Measurements from ENCODE around the gene SHISA8. TPM values are rescaled to one million over a fixed set of nuclear protein-coding genes. Genes with fewer than 3 reads are reported as not detected.

SHISA8 gene
- total RNA-seq, 1 donor, result not detected

DNA sequence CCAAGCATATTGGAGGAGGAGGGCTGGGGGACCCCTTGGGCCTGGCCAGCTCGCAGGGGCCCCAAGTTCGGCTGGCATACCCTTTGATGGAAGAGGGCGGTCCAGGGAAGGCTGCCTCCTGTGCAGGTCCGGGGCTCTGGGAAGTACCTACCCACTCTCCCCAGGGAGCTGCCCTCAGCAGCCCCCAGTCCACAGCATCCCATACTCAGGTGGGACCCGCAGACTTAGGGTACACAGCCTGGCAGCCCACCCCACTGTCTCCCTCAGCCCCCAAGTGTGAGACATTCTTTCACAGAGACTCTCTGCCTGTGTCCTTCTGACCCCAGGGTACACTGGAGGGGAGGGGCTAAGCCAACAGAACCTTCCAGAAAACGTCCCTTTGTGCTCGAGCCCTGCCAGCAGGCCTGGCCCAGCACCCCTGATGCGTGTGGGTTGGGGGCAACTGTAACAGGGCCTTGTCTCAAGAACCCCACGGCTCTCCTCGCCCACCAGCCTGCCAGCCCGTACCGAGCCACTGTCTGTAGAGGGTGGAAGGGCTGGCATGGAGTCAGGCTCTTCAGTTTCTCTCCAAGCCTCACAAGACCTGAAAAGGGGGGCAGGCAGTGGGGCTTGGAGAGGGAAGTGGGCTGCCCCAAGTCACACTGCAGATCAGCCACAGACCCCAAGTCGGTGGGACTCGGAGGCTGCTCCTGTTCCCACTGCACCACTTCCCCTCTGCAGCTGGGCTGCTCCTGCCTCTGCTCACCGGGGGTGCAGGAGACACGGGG lies 18.7 kb upstream of the SHISA8 start:
- DNase-seq (ENCODE audit: low read depth), result no peak

GRCh38 chr22:41932353-41932752 lies 17.5 kb upstream of the SHISA8 start:
- no peak overlapping the region for H3K4me3 ChIP-seq (ENCODE audit: low read depth, low read length)
- no peak for TF ChIP-seq CTCF (IDR thresholded peaks at IDR 0.05; ENCODE audit: insufficient read depth, low read depth, low read length)
- DNase-seq (ENCODE audit: low read depth), result no peak

More for the DNA sequence above, 18.7 kb upstream of the SHISA8 start:
- no peak for TF ChIP-seq CTCF (IDR thresholded peaks at IDR 0.05; ENCODE audit: insufficient read depth, low read depth, low read length)
- H3K4me3 ChIP-seq (ENCODE audit: low read depth, low read length), result no peak overlapping the region

DNA sequence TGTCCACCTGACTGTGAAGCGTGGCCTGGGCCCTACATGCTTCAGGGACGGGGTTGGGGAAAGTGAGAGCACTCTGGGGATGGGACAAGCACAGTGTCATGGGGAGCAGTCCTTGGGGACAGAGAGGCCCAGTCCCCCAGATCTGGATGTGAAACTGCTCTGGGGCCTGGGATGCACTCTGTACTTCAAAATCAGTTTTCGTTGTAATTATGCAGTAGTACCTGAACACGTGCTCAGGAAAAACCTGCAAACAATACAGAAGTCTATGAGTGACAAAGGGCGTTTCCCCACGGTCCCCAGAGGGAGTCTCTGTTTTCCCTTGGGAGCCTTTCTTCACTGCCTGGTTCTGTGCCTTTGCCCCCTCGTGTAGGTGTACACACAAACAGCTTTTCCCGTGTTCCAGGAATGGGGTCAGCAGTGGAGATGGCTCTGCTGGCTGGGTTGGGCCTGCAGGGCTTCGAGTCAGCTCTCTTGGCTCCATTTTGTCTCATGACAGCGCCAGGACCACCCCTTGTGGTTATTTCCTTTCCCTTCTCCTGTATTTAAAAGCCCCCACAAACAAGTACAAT lies 16.9 kb upstream of the SHISA8 start:
- no peak for DNase-seq (ENCODE audit: low read depth)
- no peak overlapping the region for H3K4me3 ChIP-seq (ENCODE audit: low read depth, low read length)
- no peak for TF ChIP-seq CTCF (IDR thresholded peaks at IDR 0.05; ENCODE audit: insufficient read depth, low read depth, low read length)

DNA sequence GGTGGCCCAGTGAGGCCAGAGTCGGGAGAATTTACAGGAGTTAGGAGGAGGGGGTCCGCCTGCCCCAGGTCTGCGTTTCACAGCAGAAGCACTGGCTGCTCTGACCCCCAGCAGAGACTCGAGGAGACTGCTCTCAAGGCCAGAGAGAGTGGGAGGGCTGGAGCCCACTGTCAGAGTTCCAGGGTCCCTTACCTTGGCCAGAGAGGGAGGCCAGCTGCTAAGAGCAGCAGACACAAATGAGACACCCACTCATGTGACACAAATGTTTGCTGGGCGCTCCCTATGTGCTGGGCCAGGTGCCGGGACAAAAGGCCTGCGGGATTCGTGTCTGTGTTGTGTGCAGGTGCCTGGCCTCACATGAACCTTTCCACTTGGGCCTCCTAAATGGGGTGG lies 14.5 kb upstream of the SHISA8 start:
- no peak for TF ChIP-seq CTCF (IDR thresholded peaks at IDR 0.05; ENCODE audit: insufficient read depth, low read depth, low read length)
- no peak overlapping the region for H3K4me3 ChIP-seq (ENCODE audit: low read depth, low read length)
- DNase-seq (ENCODE audit: low read depth), result no peak

DNA sequence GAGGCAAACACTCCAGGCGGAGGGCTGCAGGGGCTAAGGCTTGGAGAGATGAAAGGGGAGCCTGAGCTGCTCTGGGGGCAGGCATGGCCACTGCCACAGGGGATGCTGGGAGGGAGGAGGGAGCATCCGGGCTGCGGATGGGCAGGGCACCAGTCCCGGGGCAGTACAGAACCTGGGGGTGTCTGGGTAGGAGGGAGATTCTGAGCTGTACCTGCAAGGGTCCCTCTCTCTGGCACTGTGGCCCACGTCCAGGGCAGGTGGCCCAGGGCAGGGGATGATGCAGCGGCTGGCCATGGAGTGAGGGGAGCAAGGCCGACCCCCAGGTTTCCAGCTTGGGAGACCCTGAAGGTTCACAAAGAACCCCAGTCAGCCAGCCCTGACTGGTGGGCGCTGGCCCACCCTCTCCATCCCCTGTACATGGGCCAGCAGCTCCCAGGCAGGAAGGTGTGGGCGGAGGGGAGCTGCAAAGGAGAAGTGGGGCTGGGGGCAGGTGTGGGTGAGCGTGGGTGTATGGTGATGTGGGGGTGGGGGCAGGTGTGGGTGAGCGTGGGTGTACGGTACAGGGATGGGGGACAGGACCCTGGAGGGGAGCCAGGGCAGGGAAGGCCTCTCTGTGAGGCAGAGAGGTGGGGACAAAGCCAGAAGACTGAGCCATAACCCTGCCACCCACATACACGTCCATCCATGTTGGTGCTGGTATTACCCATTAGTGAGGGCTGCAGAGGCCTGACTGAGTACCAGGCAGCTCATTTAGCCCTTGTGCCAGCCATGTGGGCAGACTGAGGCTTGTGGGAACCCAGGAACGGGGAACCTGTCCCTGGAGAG lies 13.9 kb upstream of the SHISA8 start:
- DNase-seq (ENCODE audit: low read depth), result no peak
- no peak overlapping the region for H3K4me3 ChIP-seq (ENCODE audit: low read depth, low read length)
- TF ChIP-seq CTCF (IDR thresholded peaks at IDR 0.05; ENCODE audit: insufficient read depth, low read depth, low read length), result no peak

DNA sequence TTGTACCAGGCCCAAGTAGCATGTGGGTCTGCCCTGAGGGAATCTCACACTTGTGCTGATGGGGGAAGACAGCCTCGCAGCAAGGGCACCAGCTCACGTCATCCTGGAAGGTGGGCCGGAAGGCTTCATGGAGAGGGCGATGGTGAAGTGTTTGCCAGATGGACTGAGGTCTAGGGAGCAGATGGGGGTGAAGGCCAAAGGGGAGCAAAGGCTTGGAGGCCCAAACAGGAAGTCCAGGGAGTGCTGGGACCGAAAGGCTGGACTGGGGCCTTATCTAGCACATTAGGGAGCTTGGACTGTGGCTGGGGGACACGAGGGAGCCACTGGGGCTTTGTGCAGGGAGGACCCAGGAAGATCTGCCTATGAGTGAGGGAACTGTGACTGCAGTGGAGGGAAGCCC lies 12.9 kb upstream of the SHISA8 start:
- no peak overlapping the region for H3K4me3 ChIP-seq (ENCODE audit: low read depth, low read length)
- DNase-seq (ENCODE audit: low read depth), result no peak
- TF ChIP-seq CTCF (IDR thresholded peaks at IDR 0.05; ENCODE audit: insufficient read depth, low read depth, low read length), result no peak
